Thyroid gland (tissue), 4 donors: ENCODE measurements around the gene ITM2B. TPM values are rescaled to one million over a fixed set of nuclear protein-coding genes. Genes with fewer than 3 reads are reported as not detected.

Experiments
- DNase-seq, 2 donors: peaks; one replicate each; pipeline ENCODE4 v3.0.0-alpha.2; 2019
- H3K27ac ChIP-seq, 3 donors: fragments of 200-600 bp; sonication (generic); 1 replicate in 2 of 3; 2 replicates in 1 of 3; pipeline ENCODE4 v1.5.1; 2016 to 2019; ENCODE audit warnings: mild to moderate bottlenecking in 1 of 3, moderate library complexity in 1 of 3
- H3K27me3 ChIP-seq: fragments of 200-600 bp; sonication (generic); one replicate; pipeline ENCODE4 v1.5.1; 2019
- H3K36me3 ChIP-seq, 2 donors: fragments of 200-600 bp; sonication (generic); one replicate each; pipeline ENCODE4 v1.5.1; 2016 to 2019
- H3K4me1 ChIP-seq, 2 donors: fragments of 200-600 bp; sonication (generic); one replicate each; pipeline ENCODE4 v1.5.1; 2017 to 2019
- H3K4me3 ChIP-seq, 3 donors: fragments of 200-600 bp; sonication (generic); replicated peaks in 1 of 3; 1 replicate in 2 of 3; 2 replicates in 1 of 3; pipeline ENCODE4 v1.5.1; 2016; ENCODE audit warnings: mild to moderate bottlenecking in 1 of 3
- H3K9me3 ChIP-seq: fragments of 200-600 bp; sonication (generic); one replicate; pipeline ENCODE4 v1.5.1; 2017
- CTCF ChIP-seq, 6 experiments: fragments of 200-600 bp in 3 of 6; fragments of 450-650 bp in 3 of 6; sonication (generic) in 3 of 6; IDR thresholded peaks; one replicate each; pipeline ENCODE4 v1.5.1; 2016 to 2019; ENCODE audit warnings: antibody characterized with exemption in 6 of 6, mild to moderate bottlenecking in 2 of 6, inconsistent platforms in 1 of 6, moderate library complexity in 1 of 6
- POLR2A ChIP-seq, 2 donors: fragments of 450-650 bp; IDR thresholded peaks; one replicate each; pipeline ENCODE4 v1.6.1; 2017; ENCODE audit warnings: antibody characterized with exemption in 2 of 2, mild to moderate bottlenecking in 2 of 2, moderate library complexity in 1 of 2
- WGBS, 2 donors: methylation state at CpG; one replicate each; pipeline ENCODE4 v1.1.5; 2017; 5-methylcytosine and 5-hydroxymethylcytosine counted together
- intact Hi-C: fragments of 100-400 bp; cut with DNase I; formaldehyde crosslinking; loops from one replicate; pipeline ENCODE4 v1.15.1; 2023
- total RNA-seq, 4 donors: library from RNA; depleted of rRNA; stranded (reverse); fragments of >200 nt; gene quantifications; one replicate each; pipeline ENCODE4 v1.2.3, GENCODE V29; 2016

ITM2B gene
- total RNA-seq, 4 donors from 2014 or later = 550 to 716 (median 624) TPM

GRCh38 chr13:48295271-48295670, 62.3 kb downstream of the ITM2B start:
- Histone ChIP-seq H3K27ac (no peak overlapping the region), H3K36me3 (no peaks in the 10 kb centered on the region), H3K4me3 (no peak overlapping the region), H3K4me1 (no peaks in the 10 kb centered on the region), H3K9me3 (no peaks in the 10 kb centered on the region), H3K27me3 (no peaks in the 10 kb centered on the region)
- TF ChIP-seq CTCF (IDR thresholded peaks at IDR 0.05) (no peak), POLR2A (IDR thresholded peaks at IDR 0.05) (no peak)
- intact Hi-C loops = no loop called here
- DNase-seq = no peak
- WGBS, 2 donors = 100% methylated on average over 1 of the region's 1 CpG

GRCh38 chr13:48296528-48296927, 63.5 kb downstream of the ITM2B start:
- Histone ChIP-seq H3K27ac (no peak overlapping the region), H3K36me3 (no peaks in the 10 kb centered on the region), H3K4me3 (no peak overlapping the region), H3K27me3 (no peaks in the 10 kb centered on the region), H3K9me3 (no peaks in the 10 kb centered on the region), H3K4me1 (no peaks in the 10 kb centered on the region)
- intact Hi-C loops = no loop called here
- DNase-seq = no peak
- 66 to 70% methylated on average over 2 of the region's 2 CpGs for WGBS, 2 donors
- no peak for TF ChIP-seq CTCF (IDR thresholded peaks at IDR 0.05)
- TF ChIP-seq POLR2A (IDR thresholded peaks at IDR 0.05) = no peak

- no peak for DNase-seq
- TF ChIP-seq POLR2A (IDR thresholded peaks at IDR 0.05) (no peak), CTCF (IDR thresholded peaks at IDR 0.05) (no peak)
- Histone ChIP-seq H3K4me1 (no peaks in the 10 kb centered on the region), H3K4me3 (no peak overlapping the region), H3K9me3 (no peaks in the 10 kb centered on the region), H3K36me3 (no peaks in the 10 kb centered on the region), H3K27me3 (no peaks in the 10 kb centered on the region), H3K27ac (no peak overlapping the region)
- WGBS, 2 donors = 78 to 81% methylated on average over 4 of the region's 4 CpGs
- intact Hi-C loops = no loop called here
Observed at GRCh38 chr13:48297131-48297786, 64.3 kb downstream of the ITM2B start.

GRCh38 chr13:48299591-48299990, 66.6 kb downstream of the ITM2B start:
- intact Hi-C loops = no loop called here
- 77 to 89% methylated on average over 2 of the region's 2 CpGs for WGBS, 2 donors
- H3K36me3 ChIP-seq = no peaks in the 10 kb centered on the region

More at GRCh38 chr13:48299591-48299990, 66.6 kb downstream of the ITM2B start:
- H3K9me3 ChIP-seq = no peaks in the 10 kb centered on the region
- no peaks in the 10 kb centered on the region for H3K27me3 ChIP-seq
- H3K4me3 ChIP-seq = no peak overlapping the region
- no peak for DNase-seq
- no peak for TF ChIP-seq CTCF (IDR thresholded peaks at IDR 0.05)
- no peak for TF ChIP-seq POLR2A (IDR thresholded peaks at IDR 0.05)
- no peak overlapping the region for H3K27ac ChIP-seq
- no peaks in the 10 kb centered on the region for H3K4me1 ChIP-seq
